ENCODE results near the gene GPR15LG.

DNA sequence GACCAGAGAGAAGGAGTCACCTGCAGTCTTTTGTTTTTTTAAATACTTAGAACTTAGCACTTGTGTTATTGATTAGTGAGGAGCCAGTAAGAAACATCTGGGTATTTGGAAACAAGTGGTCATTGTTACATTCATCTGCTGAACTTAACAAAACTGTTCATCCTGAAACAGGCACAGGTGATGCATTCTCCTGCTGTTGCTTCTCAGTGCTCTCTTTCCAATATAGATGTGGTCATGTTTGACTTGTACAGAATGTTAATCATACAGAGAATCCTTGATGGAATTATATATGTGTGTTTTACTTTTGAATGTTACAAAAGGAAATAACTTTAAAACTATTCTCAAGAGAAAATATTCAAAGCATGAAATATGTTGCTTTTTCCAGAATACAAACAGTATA lies 20.8 kb upstream of the GPR15LG start:
- TF ChIP-seq, protein P1, sequence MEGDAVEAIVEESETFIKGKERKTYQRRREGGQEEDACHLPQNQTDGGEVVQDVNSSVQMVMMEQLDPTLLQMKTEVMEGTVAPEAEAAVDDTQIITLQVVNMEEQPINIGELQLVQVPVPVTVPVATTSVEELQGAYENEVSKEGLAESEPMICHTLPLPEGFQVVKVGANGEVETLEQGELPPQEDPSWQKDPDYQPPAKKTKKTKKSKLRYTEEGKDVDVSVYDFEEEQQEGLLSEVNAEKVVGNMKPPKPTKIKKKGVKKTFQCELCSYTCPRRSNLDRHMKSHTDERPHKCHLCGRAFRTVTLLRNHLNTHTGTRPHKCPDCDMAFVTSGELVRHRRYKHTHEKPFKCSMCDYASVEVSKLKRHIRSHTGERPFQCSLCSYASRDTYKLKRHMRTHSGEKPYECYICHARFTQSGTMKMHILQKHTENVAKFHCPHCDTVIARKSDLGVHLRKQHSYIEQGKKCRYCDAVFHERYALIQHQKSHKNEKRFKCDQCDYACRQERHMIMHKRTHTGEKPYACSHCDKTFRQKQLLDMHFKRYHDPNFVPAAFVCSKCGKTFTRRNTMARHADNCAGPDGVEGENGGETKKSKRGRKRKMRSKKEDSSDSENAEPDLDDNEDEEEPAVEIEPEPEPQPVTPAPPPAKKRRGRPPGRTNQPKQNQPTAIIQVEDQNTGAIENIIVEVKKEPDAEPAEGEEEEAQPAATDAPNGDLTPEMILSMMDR (IDR thresholded peaks at IDR 0.05), result no peak
- TF ChIP-seq POLR2A (IDR thresholded peaks at IDR 0.05), result no peak

Data from Peyer's patch (tissue), 4 donors.